HepG2 (cell line): Measurements from ENCODE around the gene COLGALT1. TPM values are rescaled to one million over a fixed set of nuclear protein-coding genes. Genes with fewer than 3 reads are reported as not detected.

ENCODE experiments used
- FOXC1 ChIP-seq: sonication (generic); formaldehyde crosslinking; IDR thresholded peaks from 2 replicates; pipeline ENCODE4 v1.8.0; 2022; ENCODE audit warnings: mild to moderate bottlenecking, missing genetic modification reagents, borderline replicate concordance
- FOXP1 ChIP-seq, 2 experiments: fragments of 450-650 bp in 1 of 2; IDR thresholded peaks; 2 replicates each; pipeline ENCODE4 v1.6.1; 2017 to 2018; ENCODE audit warnings: antibody characterized with exemption in 1 of 2
- HHEX ChIP-seq: IDR thresholded peaks from 2 replicates; pipeline ENCODE4 v1.6.1; 2016; ENCODE audit warnings: control low read depth
- MBD4 ChIP-seq: IDR thresholded peaks from 2 replicates; pipeline ENCODE4 v1.6.1; 2012; ENCODE audit warnings: low read length, inconsistent platforms, borderline replicate concordance
- MLLT10 ChIP-seq: sonication (generic); formaldehyde crosslinking; IDR thresholded peaks from 2 replicates; pipeline ENCODE4 v1.4.0; 2020; ENCODE audit warnings: missing genetic modification reagents
- MTA1 ChIP-seq: sonication (generic); formaldehyde crosslinking; IDR thresholded peaks from 2 replicates; pipeline ENCODE4 v1.4.0; 2020; ENCODE audit warnings: missing genetic modification reagents, mild to moderate bottlenecking, borderline replicate concordance
- NFYB ChIP-seq: sonication (generic); formaldehyde crosslinking; IDR thresholded peaks from 2 replicates; pipeline ENCODE4 v1.4.0; 2020; ENCODE audit warnings: missing genetic modification reagents
- SCMH1 ChIP-seq: sonication (generic); formaldehyde crosslinking; IDR thresholded peaks from 2 replicates; pipeline ENCODE4 v1.9.0; 2021; ENCODE audit warnings: missing genetic modification reagents, mild to moderate bottlenecking, borderline replicate concordance
- XBP1 ChIP-seq: sonication (generic); formaldehyde crosslinking; IDR thresholded peaks from 2 replicates; pipeline ENCODE4 v1.5.0; 2020; ENCODE audit warnings: missing genetic modification reagents
- YEATS2 ChIP-seq: sonication (generic); formaldehyde crosslinking; IDR thresholded peaks from 2 replicates; pipeline ENCODE4 v1.4.0; 2020; ENCODE audit warnings: missing genetic modification reagents, borderline replicate concordance
- YY1 ChIP-seq: IDR thresholded peaks from 2 replicates; pipeline ENCODE4 v1.6.1; 2011; ENCODE audit warnings: low read length, low read depth, moderate library complexity, mild to moderate bottlenecking; ENCODE audit not compliant: insufficient read depth, insufficient replicate concordance
- ZNF205 ChIP-seq: IDR thresholded peaks from 2 replicates; pipeline ENCODE4 v1.6.1; 2018; ENCODE audit warnings: missing biosample characterization, missing genetic modification reagents
- ZNF496 ChIP-seq: sonication (generic); formaldehyde crosslinking; IDR thresholded peaks from 2 replicates; pipeline ENCODE4 v1.8.1; 2023; ENCODE audit warnings: mild to moderate bottlenecking, moderate library complexity, missing genetic modification reagents; ENCODE audit not compliant: insufficient replicate concordance
- ZNF615 ChIP-seq: sonication (generic); formaldehyde crosslinking; IDR thresholded peaks from 2 replicates; pipeline ENCODE4 v1.5.0; 2020; ENCODE audit warnings: mild to moderate bottlenecking, missing genetic modification reagents, borderline replicate concordance
- polyA plus RNA-seq, 8 experiments: library from polyadenylated mRNA; depleted of rRNA in 3 of 8; stranded (reverse) in 7 of 8; unstranded in 1 of 8; fragments of >200 nt; fragmentation: Illumina TruSeq in 4 of 8; extraction: Trizol in 4 of 8; gene quantifications; 2 replicates each; pipeline versions ENCODE4 v1.2.1 to v1.2.3, GENCODE V29; 2011 to 2016; ENCODE audit warnings: low read depth in 4 of 8, missing spikeins in 1 of 8, mixed read lengths in 1 of 8; ENCODE audit not compliant: insufficient read depth in 1 of 8
- total RNA-seq, 5 experiments: library from RNA; depleted of rRNA; stranded (reverse); fragments of >200 nt; fragmentation: Illumina TruSeq; extraction: Trizol; gene quantifications; 2 replicates each; pipeline ENCODE4 v1.2.3, GENCODE V29; 2016; ENCODE audit warnings: low read depth in 1 of 5
- TF ChIP-seq, protein P1 (sequence below): sonication (generic); formaldehyde crosslinking; IDR thresholded peaks from 2 replicates; pipeline ENCODE4 v1.5.1; 2020; ENCODE audit warnings: missing genetic modification reagents, mild to moderate bottlenecking, borderline replicate concordance
- TF ChIP-seq, protein P2 (sequence below), 2 experiments: fragments of 450-650 bp in 1 of 2; sonication (generic) in 1 of 2; formaldehyde crosslinking; IDR thresholded peaks; 2 replicates each; pipeline versions ENCODE4 v1.5.0 to v1.8.0; 2020 to 2022; ENCODE audit warnings: mild to moderate bottlenecking in 1 of 2, missing genetic modification reagents in 1 of 2
- TF ChIP-seq, protein P3 (sequence below): sonication (generic); formaldehyde crosslinking; IDR thresholded peaks from 2 replicates; pipeline ENCODE4 v1.4.0; 2020; ENCODE audit warnings: mild to moderate bottlenecking, missing genetic modification reagents
- TF ChIP-seq, protein P4 (sequence below): sonication (generic); formaldehyde crosslinking; IDR thresholded peaks from 2 replicates; pipeline ENCODE4 v1.8.1; 2022; ENCODE audit warnings: mild to moderate bottlenecking, missing genetic modification reagents

Gene COLGALT1
- total and polyA plus RNA-seq, 2 of the 13 experiments (the other 11 are each of a cell fraction or from before 2014, with no cell fraction given): 58.0 to 211 TPM

DNA sequence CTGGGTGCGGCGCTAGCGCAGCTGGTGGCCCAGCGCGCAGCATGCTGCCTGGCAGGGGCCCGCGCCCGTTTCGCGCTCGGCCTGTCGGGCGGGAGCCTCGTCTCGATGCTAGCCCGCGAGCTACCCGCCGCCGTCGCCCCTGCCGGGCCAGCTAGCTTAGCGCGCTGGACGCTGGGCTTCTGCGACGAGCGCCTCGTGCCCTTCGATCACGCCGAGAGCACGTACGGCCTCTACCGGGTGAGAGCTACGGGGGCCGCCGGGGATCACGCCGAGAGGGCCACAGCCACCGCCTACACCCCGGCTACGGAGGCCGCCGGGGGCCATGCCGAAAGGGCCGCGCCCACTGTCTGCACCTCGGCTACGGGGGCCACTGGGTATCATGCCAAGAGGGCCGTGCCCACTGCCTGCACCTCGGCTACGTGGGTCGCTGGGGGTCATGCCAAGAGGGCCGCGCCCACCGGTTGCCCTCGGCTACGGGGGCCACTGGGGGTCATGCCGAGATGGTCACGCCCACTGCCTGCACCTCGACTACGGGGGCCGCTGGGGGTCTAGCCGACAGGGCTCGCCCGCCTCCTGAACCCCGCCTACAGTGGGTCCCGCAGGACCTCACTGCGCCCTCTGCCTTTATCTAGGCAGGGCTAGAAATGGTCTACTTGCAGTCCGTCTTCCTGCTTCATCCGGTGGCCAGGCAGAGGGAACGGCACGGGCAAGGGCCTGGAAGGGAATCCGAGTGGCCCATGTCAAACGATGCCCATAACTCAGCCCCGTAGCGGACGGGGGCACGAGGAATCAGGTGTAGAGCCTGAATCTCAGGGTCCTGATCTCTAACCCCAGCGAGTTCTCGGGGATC is 43.5 kb upstream of the COLGALT1 start (continued):
- TF ChIP-seq, protein P1, sequence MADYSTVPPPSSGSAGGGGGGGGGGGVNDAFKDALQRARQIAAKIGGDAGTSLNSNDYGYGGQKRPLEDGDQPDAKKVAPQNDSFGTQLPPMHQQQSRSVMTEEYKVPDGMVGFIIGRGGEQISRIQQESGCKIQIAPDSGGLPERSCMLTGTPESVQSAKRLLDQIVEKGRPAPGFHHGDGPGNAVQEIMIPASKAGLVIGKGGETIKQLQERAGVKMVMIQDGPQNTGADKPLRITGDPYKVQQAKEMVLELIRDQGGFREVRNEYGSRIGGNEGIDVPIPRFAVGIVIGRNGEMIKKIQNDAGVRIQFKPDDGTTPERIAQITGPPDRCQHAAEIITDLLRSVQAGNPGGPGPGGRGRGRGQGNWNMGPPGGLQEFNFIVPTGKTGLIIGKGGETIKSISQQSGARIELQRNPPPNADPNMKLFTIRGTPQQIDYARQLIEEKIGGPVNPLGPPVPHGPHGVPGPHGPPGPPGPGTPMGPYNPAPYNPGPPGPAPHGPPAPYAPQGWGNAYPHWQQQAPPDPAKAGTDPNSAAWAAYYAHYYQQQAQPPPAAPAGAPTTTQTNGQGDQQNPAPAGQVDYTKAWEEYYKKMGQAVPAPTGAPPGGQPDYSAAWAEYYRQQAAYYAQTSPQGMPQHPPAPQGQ (CRISPR knock-in tag): peak; percentile 94; the same call in 1 of the 2 replicates
- peak; percentile 74 for TF ChIP-seq YY1
- TF ChIP-seq MTA1: peak; percentile 94
- TF ChIP-seq ZNF496 (CRISPR knock-in tag): no peak
- TF ChIP-seq, protein P2, sequence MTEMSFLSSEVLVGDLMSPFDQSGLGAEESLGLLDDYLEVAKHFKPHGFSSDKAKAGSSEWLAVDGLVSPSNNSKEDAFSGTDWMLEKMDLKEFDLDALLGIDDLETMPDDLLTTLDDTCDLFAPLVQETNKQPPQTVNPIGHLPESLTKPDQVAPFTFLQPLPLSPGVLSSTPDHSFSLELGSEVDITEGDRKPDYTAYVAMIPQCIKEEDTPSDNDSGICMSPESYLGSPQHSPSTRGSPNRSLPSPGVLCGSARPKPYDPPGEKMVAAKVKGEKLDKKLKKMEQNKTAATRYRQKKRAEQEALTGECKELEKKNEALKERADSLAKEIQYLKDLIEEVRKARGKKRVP (CRISPR knock-in tag; IDR thresholded peaks at IDR 0.05): peak in 1 of 2 experiments; percentile 50; a peak in 2 of 4 replicates
- no peak; the same call in 1 of the 2 replicates for TF ChIP-seq XBP1
- TF ChIP-seq ZNF615 (CRISPR knock-in tag): no peak
- TF ChIP-seq MBD4: no peak
- TF ChIP-seq, protein P3, sequence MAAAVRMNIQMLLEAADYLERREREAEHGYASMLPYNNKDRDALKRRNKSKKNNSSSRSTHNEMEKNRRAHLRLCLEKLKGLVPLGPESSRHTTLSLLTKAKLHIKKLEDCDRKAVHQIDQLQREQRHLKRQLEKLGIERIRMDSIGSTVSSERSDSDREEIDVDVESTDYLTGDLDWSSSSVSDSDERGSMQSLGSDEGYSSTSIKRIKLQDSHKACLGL (CRISPR knock-in tag): no peak; the same call in none of the 2 replicates
- TF ChIP-seq MLLT10 (CRISPR knock-in tag): no peak
- no peak for TF ChIP-seq SCMH1 (CRISPR knock-in tag)
- TF ChIP-seq HHEX (CRISPR knock-in tag): no peak
- TF ChIP-seq YEATS2 (CRISPR knock-in tag): peak; percentile 84; the same call in 1 of the 2 replicates
- peak; percentile 77 for TF ChIP-seq ZNF205
- TF ChIP-seq FOXC1 (CRISPR knock-in tag): peak; percentile 98
- TF ChIP-seq FOXP1 (IDR thresholded peaks at IDR 0.05): no peak
- no peak for TF ChIP-seq FOXP1 (CRISPR knock-in tag; IDR thresholded peaks at IDR 0.05)
- TF ChIP-seq, protein P4, sequence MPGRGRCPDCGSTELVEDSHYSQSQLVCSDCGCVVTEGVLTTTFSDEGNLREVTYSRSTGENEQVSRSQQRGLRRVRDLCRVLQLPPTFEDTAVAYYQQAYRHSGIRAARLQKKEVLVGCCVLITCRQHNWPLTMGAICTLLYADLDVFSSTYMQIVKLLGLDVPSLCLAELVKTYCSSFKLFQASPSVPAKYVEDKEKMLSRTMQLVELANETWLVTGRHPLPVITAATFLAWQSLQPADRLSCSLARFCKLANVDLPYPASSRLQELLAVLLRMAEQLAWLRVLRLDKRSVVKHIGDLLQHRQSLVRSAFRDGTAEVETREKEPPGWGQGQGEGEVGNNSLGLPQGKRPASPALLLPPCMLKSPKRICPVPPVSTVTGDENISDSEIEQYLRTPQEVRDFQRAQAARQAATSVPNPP: peak; percentile 81
- no peak; the same call in 1 of the 2 replicates for TF ChIP-seq NFYB (CRISPR knock-in tag)
